Measurements from ENCODE around the gene SH2D1A.

DNA sequence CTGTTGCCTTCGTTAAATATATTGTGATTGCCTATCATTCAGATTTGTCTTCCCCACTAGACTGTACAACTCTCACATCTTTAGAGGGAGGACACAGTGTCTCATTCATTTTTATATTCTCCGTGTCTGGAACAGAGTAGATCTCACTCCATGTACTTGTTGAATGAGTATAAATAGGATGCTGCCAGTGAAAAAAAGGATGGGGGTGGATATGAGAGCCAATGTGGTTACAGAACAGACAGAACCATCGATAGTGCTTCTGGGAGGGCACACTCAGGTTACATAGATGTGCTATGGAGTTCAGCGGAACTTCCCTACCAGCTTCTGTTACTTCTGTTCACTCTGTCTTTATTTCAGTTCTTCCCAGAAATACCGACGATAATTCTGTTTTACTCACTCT, 66.9 kb downstream of the SH2D1A start:
- TF ChIP-seq, protein P1, sequence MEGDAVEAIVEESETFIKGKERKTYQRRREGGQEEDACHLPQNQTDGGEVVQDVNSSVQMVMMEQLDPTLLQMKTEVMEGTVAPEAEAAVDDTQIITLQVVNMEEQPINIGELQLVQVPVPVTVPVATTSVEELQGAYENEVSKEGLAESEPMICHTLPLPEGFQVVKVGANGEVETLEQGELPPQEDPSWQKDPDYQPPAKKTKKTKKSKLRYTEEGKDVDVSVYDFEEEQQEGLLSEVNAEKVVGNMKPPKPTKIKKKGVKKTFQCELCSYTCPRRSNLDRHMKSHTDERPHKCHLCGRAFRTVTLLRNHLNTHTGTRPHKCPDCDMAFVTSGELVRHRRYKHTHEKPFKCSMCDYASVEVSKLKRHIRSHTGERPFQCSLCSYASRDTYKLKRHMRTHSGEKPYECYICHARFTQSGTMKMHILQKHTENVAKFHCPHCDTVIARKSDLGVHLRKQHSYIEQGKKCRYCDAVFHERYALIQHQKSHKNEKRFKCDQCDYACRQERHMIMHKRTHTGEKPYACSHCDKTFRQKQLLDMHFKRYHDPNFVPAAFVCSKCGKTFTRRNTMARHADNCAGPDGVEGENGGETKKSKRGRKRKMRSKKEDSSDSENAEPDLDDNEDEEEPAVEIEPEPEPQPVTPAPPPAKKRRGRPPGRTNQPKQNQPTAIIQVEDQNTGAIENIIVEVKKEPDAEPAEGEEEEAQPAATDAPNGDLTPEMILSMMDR (IDR thresholded peaks at IDR 0.05) = no peak
- no peak for TF ChIP-seq POLR2A (IDR thresholded peaks at IDR 0.05)
